CD4-positive, alpha-beta memory T cell (primary cell): ENCODE measurements around the gene MYO9A. TPM values are rescaled to one million over a fixed set of nuclear protein-coding genes. Genes with fewer than 3 reads are reported as not detected.

Source experiments
- CTCF ChIA-PET: fragments of 350-600 bp; sonication (Branson Sonifier 250); formaldehyde crosslinking; loops from one replicate; lab custom pipeline; 2021; ENCODE audit warnings: inconsistent platforms; ENCODE audit not compliant: partially characterized antibody; lab: Charles Lee
- POLR2A ChIA-PET: fragments of 350-600 bp; sonication (Branson Sonifier 250); formaldehyde crosslinking; loops from one replicate; lab custom pipeline; 2021; ENCODE audit not compliant: partially characterized antibody; lab: Charles Lee
- DNase-seq, 5 donors: peaks; one replicate each; pipeline versions ENCODE4 v3.0.0 to v3.0.0-alpha.2; 2020 to 2022; ENCODE audit warnings: mixed read lengths in 1 of 5
- H3K27ac ChIP-seq: one replicate; pipeline ENCODE4 v1.7.0; 2013; ENCODE audit warnings: low read depth, low read length
- H3K27me3 ChIP-seq: 2 replicates; pipeline ENCODE4 v1.7.0; 2013; ENCODE audit warnings: mild to moderate bottlenecking, low read length, moderate library complexity; ENCODE audit not compliant: insufficient read depth
- H3K36me3 ChIP-seq: 2 replicates; pipeline ENCODE4 v1.7.0; 2013; ENCODE audit warnings: mild to moderate bottlenecking, low read length, moderate library complexity; ENCODE audit not compliant: insufficient read depth
- H3K4me1 ChIP-seq: 2 replicates; pipeline ENCODE4 v1.7.0; 2013; ENCODE audit warnings: mild to moderate bottlenecking, low read length, moderate library complexity; ENCODE audit not compliant: insufficient read depth
- H3K4me3 ChIP-seq, 2 donors: one replicate each; pipeline ENCODE4 v1.7.0; 2013; ENCODE audit warnings: low read length in 2 of 2, mild to moderate bottlenecking in 1 of 2
- H3K9me3 ChIP-seq, 2 donors: one replicate each; pipeline ENCODE4 v1.7.0; 2013; ENCODE audit warnings: low read length in 2 of 2, control low read depth in 1 of 2; ENCODE audit not compliant: control insufficient read depth in 1 of 2
- H3K27ac Mint-ChIP-seq, 7 donors: one replicate each; pipeline ENCODE4 v1.8.0; 2020 to 2021; ENCODE audit warnings: mixed read lengths in 7 of 7, mild to moderate bottlenecking in 6 of 7, inconsistent platforms in 3 of 7, moderate library complexity in 3 of 7
- H3K27me3 Mint-ChIP-seq, 2 donors: one replicate each; pipeline ENCODE4 v1.8.0; 2020 to 2021; ENCODE audit warnings: mixed read lengths in 2 of 2
- H3K36me3 Mint-ChIP-seq, 2 donors: one replicate each; pipeline ENCODE4 v1.8.0; 2020 to 2021; ENCODE audit warnings: mixed read lengths in 2 of 2, inconsistent platforms in 1 of 2, mild to moderate bottlenecking in 1 of 2
- H3K4me1 Mint-ChIP-seq, 4 donors: one replicate each; pipeline ENCODE4 v1.8.0; 2020 to 2021; ENCODE audit warnings: mixed read lengths in 4 of 4, mild to moderate bottlenecking in 1 of 4
- H3K4me3 Mint-ChIP-seq, 8 donors: one replicate each; pipeline ENCODE4 v1.8.0; 2020 to 2021; ENCODE audit warnings: mixed read lengths in 8 of 8, mild to moderate bottlenecking in 7 of 8, moderate library complexity in 6 of 8, inconsistent platforms in 3 of 8
- H3K9me3 Mint-ChIP-seq, 8 donors: one replicate each; pipeline ENCODE4 v1.8.0; 2020 to 2021; ENCODE audit warnings: mixed read lengths in 8 of 8, mild to moderate bottlenecking in 5 of 8, inconsistent platforms in 3 of 8, moderate library complexity in 1 of 8
- intact Hi-C: fragments of 100-400 bp; cut with micrococcal nuclease; formaldehyde crosslinking; loops from one replicate; pipeline ENCODE4 v1.15.1; 2023
- polyA plus RNA-seq, 2 donors: library from polyadenylated mRNA; unstranded; fragments of 300-500 nt; fragmentation: Illumina TruSeq; gene quantifications; one replicate each; pipeline ENCODE4 v1.2.3, GENCODE V29; 2021
- total RNA-seq, 2 experiments: library from RNA; stranded (reverse); gene quantifications; one replicate each; pipeline ENCODE4 v1.2.3, GENCODE V29; 2021

The MYO9A gene
- total and polyA plus RNA-seq, 4 experiments from 2014 or later: 7.8 to 44.0 (median 28.0) TPM

DNA sequence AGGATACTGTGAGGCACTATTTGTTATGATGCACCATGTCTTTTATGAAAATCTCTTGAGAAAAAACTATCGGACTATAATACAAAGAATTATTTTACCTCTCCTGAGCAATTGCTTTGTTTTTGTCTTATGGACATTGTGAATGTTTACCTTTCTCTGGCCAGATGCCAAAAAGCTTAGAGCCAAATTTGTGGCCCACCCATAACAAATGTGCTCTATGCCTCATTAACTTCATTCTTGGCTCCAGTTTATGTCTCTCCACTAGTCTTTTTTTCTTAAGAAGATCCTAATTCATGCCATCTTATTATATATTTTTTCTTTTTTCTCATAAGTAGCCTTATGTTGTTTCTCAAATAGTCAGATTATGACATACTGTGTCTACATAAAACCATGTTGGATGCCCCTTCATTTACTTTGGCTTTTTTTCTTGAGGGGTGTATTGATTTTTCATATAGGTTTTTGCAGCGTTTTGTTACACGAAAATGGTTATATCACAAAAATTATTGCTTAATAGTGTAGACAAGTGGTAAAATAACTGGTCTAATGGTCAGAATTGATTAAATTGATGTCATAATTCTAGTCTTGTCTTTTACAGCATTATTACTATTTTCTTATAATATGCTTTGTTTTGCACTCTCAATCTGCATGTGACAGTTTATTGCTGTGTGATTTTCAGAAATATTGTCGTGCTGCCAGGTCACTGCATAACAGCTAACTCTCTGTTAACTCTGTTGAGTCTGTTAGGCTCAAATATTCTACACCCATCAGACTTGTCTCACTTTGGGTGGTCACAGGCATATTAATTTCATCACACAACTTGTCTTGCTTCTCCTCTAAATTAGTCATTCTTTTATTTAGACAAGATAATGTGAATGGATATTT is 18.5 kb upstream of the MYO9A start:
- no peak for DNase-seq
- POLR2A ChIA-PET: no interaction called here
- intact Hi-C loops: no loop called here
- peaks cover 0 to 4% of the 10 kb centered on the region in 2 donors for H3K36me3 Mint-ChIP-seq
- no peaks in the 10 kb centered on the region for H3K27me3 ChIP-seq
- no peaks in the 10 kb centered on the region for H3K4me1 ChIP-seq
- no peak overlapping the region for H3K27ac Mint-ChIP-seq
- peaks cover 0 to 2% of the 10 kb centered on the region in 2 donors for H3K27me3 Mint-ChIP-seq
- H3K27ac ChIP-seq: no peak overlapping the region
- no peaks in the 10 kb centered on the region for H3K9me3 ChIP-seq
- no peaks in the 10 kb centered on the region for H3K36me3 ChIP-seq
- CTCF ChIA-PET: no interaction called here
- H3K4me1 Mint-ChIP-seq: no peaks in the 10 kb centered on the region
- no peaks in the 10 kb centered on the region for H3K9me3 Mint-ChIP-seq
- no peak overlapping the region for H3K4me3 Mint-ChIP-seq
- no peak overlapping the region for H3K4me3 ChIP-seq

DNA sequence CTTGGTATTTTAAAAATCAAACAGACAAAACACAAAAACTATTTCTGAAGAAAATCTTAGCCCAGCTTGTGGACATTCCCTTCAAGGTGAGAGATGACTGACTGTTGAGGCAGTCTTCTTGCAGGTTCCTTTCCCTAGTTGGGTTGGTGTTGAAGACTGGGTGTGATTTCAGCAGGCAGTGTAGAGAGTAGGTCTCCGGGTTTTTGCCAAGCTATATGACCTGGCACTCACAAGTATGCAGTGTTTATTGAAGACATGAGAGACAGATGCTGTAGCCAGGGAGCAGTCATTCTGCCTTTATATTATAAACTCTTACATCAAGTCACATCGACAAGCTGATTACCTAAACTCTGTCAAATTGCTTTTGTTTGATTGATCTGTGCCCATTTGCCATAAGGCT is 17.8 kb upstream of the MYO9A start:
- no peaks in the 10 kb centered on the region for H3K36me3 ChIP-seq
- no peaks in the 10 kb centered on the region for H3K9me3 ChIP-seq
- Mint-ChIP-seq H3K27ac (no peak overlapping the region), H3K27me3 (peaks cover 0 to 2% of the 10 kb centered on the region in 2 donors), H3K4me3 (no peak overlapping the region), H3K9me3 (no peaks in the 10 kb centered on the region), H3K36me3 (peaks cover 0 to 4% of the 10 kb centered on the region in 2 donors), H3K4me1 (no peaks in the 10 kb centered on the region)
- ChIA-PET CTCF (no interaction called here), POLR2A (no interaction called here)
- no peaks in the 10 kb centered on the region for H3K4me1 ChIP-seq
- intact Hi-C loops: no loop called here
- no peaks in the 10 kb centered on the region for H3K27me3 ChIP-seq
- no peak overlapping the region for H3K27ac ChIP-seq
- no peak for DNase-seq
- no peak overlapping the region for H3K4me3 ChIP-seq

DNA sequence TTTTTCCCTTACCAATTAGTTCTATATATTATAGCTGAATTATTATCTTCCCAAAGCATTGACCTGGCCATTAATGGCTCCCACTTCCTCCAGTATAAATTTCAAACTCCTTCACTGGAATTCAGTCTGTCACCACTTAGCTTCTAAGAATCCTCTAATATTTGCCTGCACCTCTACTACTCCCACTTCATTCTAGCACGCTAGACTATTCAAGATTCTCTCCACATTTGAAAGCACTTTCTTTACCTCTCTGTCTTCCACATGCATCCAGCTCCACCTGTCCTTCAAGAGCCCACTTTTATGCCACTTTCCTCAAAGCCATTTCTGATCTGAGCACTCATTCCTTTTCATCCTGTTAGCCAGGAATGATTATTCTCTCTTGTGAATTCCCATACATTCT is 15.3 kb upstream of the MYO9A start:
- no peak for DNase-seq
- ChIA-PET POLR2A (no interaction called here), CTCF (interaction anchor here (0.9 kb wide), 1 partner anchor 23 kb away, joined by 3 read pairs; no protein-coding TSS in a partner anchor)
- Histone ChIP-seq H3K4me3 (no peak overlapping the region), H3K36me3 (no peaks in the 10 kb centered on the region), H3K27me3 (no peaks in the 10 kb centered on the region), H3K27ac (no peak overlapping the region), H3K4me1 (no peaks in the 10 kb centered on the region), H3K9me3 (no peaks in the 10 kb centered on the region)
- H3K27me3 Mint-ChIP-seq: peaks cover 0 to 2% of the 10 kb centered on the region in 2 donors
- H3K27ac Mint-ChIP-seq: no peak overlapping the region
- H3K9me3 Mint-ChIP-seq: no peaks in the 10 kb centered on the region
- H3K36me3 Mint-ChIP-seq: no peaks in the 10 kb centered on the region
- no peak overlapping the region for H3K4me3 Mint-ChIP-seq
- intact Hi-C loops: no loop called here
- H3K4me1 Mint-ChIP-seq: no peaks in the 10 kb centered on the region

DNA sequence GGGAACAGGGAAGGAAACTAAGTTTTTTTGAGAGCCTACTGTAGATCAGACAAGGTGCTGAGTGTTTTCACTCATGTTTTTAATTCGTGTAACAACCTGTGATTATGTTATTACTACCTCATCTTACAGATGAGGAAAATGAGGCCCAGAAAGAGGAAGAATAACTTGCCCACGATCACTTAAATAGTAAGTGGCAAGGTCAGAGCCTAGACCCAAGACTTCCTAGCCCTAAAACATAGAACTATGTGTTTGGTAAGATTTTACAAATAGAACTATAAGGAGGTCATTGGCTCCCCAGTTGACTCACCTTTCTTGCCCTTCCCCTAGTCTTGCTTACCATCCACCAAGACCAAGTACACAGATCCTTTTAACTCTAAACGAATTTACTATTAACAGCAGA is 14.0 kb upstream of the MYO9A start:
- H3K27ac ChIP-seq: no peak overlapping the region
- H3K27me3 Mint-ChIP-seq: peaks cover 0 to 2% of the 10 kb centered on the region in 2 donors
- H3K27ac Mint-ChIP-seq: no peak overlapping the region
- H3K9me3 ChIP-seq: no peaks in the 10 kb centered on the region
- no peaks in the 10 kb centered on the region for H3K4me1 Mint-ChIP-seq
- POLR2A ChIA-PET: no interaction called here
- H3K36me3 ChIP-seq: no peaks in the 10 kb centered on the region
- H3K4me3 ChIP-seq: no peak overlapping the region
- H3K4me3 Mint-ChIP-seq: no peak overlapping the region
- H3K4me1 ChIP-seq: no peaks in the 10 kb centered on the region
- H3K27me3 ChIP-seq: no peaks in the 10 kb centered on the region
- CTCF ChIA-PET: interaction anchor here (1.0 kb wide), 1 partner anchor 8 kb away, joined by 3 read pairs; no protein-coding TSS in a partner anchor
- intact Hi-C loops: no loop called here
- no peak for DNase-seq
- H3K36me3 Mint-ChIP-seq: no peaks in the 10 kb centered on the region
- H3K9me3 Mint-ChIP-seq: no peaks in the 10 kb centered on the region

DNA sequence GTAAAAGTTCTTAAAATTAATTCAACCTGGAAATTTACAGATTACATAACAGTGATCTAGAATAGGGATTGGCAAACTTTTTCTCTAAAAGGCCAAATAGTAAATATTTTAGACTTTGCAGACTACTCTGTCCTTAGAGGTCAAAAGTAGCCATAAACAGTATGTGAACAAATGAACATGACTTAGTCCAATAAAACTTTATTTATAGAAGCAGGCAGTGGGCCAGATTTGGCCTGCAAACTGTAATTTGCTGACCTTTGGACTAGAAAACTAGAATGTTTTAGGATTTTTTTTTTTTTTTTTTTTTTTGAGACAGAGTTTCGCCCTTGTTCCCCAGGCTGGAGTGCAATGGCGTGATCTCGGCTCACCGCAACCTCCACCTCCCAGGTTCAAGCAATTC is 12.3 kb upstream of the MYO9A start:
- Histone ChIP-seq H3K9me3 (no peaks in the 10 kb centered on the region), H3K36me3 (no peaks in the 10 kb centered on the region), H3K27ac (no peak overlapping the region), H3K4me1 (no peaks in the 10 kb centered on the region), H3K27me3 (no peaks in the 10 kb centered on the region), H3K4me3 (no peak overlapping the region)
- no peak overlapping the region for H3K27ac Mint-ChIP-seq
- intact Hi-C loops: no loop called here
- POLR2A ChIA-PET: no interaction called here
- H3K27me3 Mint-ChIP-seq: peaks cover 0 to 2% of the 10 kb centered on the region in 2 donors
- DNase-seq: no peak
- H3K36me3 Mint-ChIP-seq: no peaks in the 10 kb centered on the region
- H3K4me3 Mint-ChIP-seq: no peak overlapping the region
- H3K4me1 Mint-ChIP-seq: no peaks in the 10 kb centered on the region
- CTCF ChIA-PET: interaction anchor here (1.0 kb wide), 1 partner anchor 25 kb away, joined by 3 read pairs; no protein-coding TSS in a partner anchor
- H3K9me3 Mint-ChIP-seq: no peaks in the 10 kb centered on the region

DNA sequence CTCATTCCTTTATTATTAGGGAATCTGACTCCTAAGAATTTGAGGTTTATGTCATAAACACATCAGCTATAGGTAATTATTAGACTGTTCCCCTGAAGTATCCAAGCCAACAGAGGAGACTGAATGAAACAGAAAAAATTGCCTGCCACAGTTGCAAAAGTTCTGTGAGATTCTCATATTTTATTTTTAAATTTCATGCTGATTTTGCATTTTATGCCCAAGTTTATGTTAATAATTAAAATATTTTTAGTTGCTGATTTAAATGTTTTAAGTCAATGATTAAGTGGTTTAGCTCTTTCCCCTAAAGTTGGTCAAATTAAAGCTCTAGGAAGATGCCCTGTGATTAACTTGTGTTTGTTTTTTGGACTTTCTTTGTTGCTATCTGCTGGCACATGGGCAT is 10.4 kb upstream of the MYO9A start:
- H3K27me3 Mint-ChIP-seq: peaks cover 0 to 2% of the 10 kb centered on the region in 2 donors
- intact Hi-C loops: no loop called here
- DNase-seq: no peak
- no peaks in the 10 kb centered on the region for H3K9me3 ChIP-seq
- no peaks in the 10 kb centered on the region for H3K9me3 Mint-ChIP-seq
- no peak overlapping the region for H3K4me3 ChIP-seq
- no peak overlapping the region for H3K27ac Mint-ChIP-seq
- no peaks in the 10 kb centered on the region for H3K27me3 ChIP-seq
- H3K4me3 Mint-ChIP-seq: no peak overlapping the region
- H3K27ac ChIP-seq: no peak overlapping the region
- H3K36me3 Mint-ChIP-seq: no peaks in the 10 kb centered on the region
- POLR2A ChIA-PET: no interaction called here
- no peaks in the 10 kb centered on the region for H3K4me1 ChIP-seq
- H3K4me1 Mint-ChIP-seq: no peaks in the 10 kb centered on the region
- CTCF ChIA-PET: no interaction called here
- no peaks in the 10 kb centered on the region for H3K36me3 ChIP-seq

DNA sequence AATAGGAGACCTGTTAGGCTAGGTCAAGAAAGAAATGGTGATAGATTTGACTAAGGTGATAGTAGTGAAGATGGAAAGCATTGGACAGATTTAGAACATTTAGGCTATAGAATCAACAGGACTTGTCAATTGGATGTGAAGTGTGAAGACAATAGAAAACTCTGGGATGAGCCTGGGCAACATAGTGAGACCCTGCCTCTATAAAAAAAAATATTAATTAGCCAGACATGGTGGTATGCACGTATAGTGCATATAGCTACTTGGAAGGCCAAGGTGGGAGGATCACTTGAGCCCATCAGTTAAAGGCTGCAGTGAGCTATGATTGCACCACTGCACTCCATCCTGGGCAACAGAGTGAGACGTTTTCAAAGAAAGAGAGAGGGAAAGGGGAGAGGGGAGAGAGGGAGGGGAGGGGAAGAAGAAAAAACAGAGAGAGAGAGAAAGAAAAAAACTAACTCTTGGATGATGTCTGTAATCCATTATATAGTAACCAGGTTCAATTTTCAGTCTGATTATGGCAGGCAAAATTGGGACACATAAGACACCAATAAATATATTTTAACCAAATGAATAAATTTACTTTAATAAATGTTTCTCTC is 9.9 kb upstream of the MYO9A start:
- POLR2A ChIA-PET: interaction anchor here (0.7 kb wide), 1 partner anchor 622 kb away, joined by 3 read pairs; no protein-coding TSS in a partner anchor
- no peak overlapping the region for H3K27ac Mint-ChIP-seq

More for the DNA sequence above, 9.9 kb upstream of the MYO9A start:
- Histone ChIP-seq H3K4me1 (no peaks in the 10 kb centered on the region), H3K4me3 (no peak overlapping the region), H3K36me3 (no peaks in the 10 kb centered on the region), H3K9me3 (no peaks in the 10 kb centered on the region), H3K27ac (no peak overlapping the region), H3K27me3 (no peaks in the 10 kb centered on the region)
- peaks cover 0 to 2% of the 10 kb centered on the region in 2 donors for H3K27me3 Mint-ChIP-seq
- CTCF ChIA-PET: interaction anchor here (1.1 kb wide), 1 partner anchor 10 kb away, joined by 3 read pairs; the partner anchor contains the start of gene SENP8
- no peak overlapping the region for H3K4me3 Mint-ChIP-seq
- intact Hi-C loops: no loop called here
- no peaks in the 10 kb centered on the region for H3K4me1 Mint-ChIP-seq
- no peaks in the 10 kb centered on the region for H3K36me3 Mint-ChIP-seq
- DNase-seq: no peak
- no peaks in the 10 kb centered on the region for H3K9me3 Mint-ChIP-seq
